Mesodermal cell (in vitro differentiated cells): ENCODE measurements around the gene CHCHD3.
"Not testable (repeated sequence)": the region's sequence is repeated elsewhere in the genome, so short reads cannot be mapped to it uniquely, and the experiment has no call there.

Source experiments
- H3K27ac ChIP-seq: 2 replicates; pipeline ENCODE4 v1.7.0; 2013; ENCODE audit warnings: mild to moderate bottlenecking, low read depth, low read length, moderate library complexity; ENCODE audit not compliant: severe bottlenecking
- H3K36me3 ChIP-seq: 2 replicates; pipeline ENCODE4 v1.7.1; 2013; ENCODE audit warnings: mild to moderate bottlenecking, low read length, moderate library complexity; ENCODE audit not compliant: control insufficient read depth, insufficient read depth
- H3K4me1 ChIP-seq: one replicate; pipeline ENCODE4 v1.7.1; 2013; ENCODE audit warnings: mild to moderate bottlenecking, low read length; ENCODE audit not compliant: insufficient read depth, control insufficient read depth, poor library complexity, severe bottlenecking
- H3K4me3 ChIP-seq: 2 replicates; pipeline ENCODE4 v1.7.0; 2013; ENCODE audit warnings: low read length, control low read depth, mild to moderate bottlenecking; ENCODE audit not compliant: insufficient read depth, poor library complexity, severe bottlenecking; ENCODE audit errors: extremely low read depth
- H3K9me3 ChIP-seq: 2 replicates; pipeline ENCODE4 v1.7.1; 2013; ENCODE audit warnings: mild to moderate bottlenecking, low read length, moderate library complexity; ENCODE audit not compliant: control insufficient read depth
- WGBS, 2 experiments: methylation state at CpG; one replicate each; pipeline ENCODE4 v1.1.5; 2013; ENCODE audit warnings: missing lambda C conversion rate in 2 of 2; ENCODE audit not compliant: insufficient coverage in 2 of 2; 5-methylcytosine and 5-hydroxymethylcytosine counted together

CHCHD3 gene

DNA sequence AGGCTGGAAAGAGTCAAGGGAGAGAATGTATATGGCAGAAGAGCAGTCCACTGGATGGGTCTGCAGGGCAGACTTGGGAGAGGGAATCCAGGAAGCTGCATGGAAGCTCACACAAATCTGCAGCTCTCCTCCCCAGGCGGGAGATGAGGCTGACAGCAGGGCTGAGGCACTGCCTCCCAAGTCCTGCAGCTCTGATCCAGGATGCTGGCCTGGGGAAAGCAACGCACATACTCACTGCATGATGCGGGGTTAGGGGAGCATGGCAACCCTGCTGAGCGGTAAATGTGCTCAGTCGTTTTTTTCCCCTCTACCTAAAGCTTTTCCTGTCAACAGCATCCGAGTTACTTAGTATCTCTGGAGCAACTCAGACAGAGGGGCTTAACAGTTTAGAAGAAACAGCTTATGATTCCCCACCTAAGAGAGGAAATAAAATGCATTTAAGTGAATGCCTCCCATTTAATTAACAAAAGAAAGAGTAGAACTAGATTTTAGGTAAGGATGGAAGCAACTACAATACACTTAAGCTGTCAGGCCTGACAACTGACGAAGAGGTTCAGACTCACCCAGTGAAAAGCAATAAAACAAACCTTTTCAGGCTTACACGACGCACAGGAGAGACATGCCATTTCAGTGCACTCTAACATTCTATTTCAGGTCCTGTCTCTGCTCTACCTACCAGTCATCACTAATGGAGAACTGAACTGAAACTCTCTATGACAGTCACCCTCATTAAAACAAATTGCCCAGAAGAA, 37.0 kb downstream of the CHCHD3 start:
- WGBS, 2 experiments: 24 to 47% methylated on average over 4 to 6 of the region's 9 CpGs
- H3K27ac ChIP-seq: no peak overlapping the region
- H3K36me3 ChIP-seq: peaks cover 4% of the 10 kb centered on the region
- H3K9me3 ChIP-seq: no peaks in the 10 kb centered on the region
- no peak overlapping the region for H3K4me3 ChIP-seq
- H3K4me1 ChIP-seq: no peaks in the 10 kb centered on the region

DNA sequence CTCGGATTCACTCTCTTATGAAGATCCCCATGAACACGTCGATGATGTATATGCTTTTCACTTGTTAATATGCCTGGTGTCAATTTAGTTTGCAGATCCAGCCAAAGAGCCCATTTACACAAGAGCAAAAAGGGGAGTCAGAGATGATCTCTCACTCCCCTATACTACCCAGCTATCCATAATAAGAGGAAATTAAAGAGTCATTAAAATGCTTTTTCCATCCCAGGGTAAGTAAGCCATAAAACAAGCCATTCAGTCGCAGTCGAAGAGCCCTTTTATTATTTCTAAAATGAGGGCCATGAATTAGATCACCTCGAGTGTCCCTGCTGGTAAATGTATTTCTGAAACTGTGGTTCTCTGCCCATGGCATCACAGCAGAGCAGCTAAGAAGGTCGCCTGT, 41.2 kb downstream of the CHCHD3 start:
- Histone ChIP-seq H3K9me3 (no peaks in the 10 kb centered on the region), H3K4me1 (no peaks in the 10 kb centered on the region), H3K27ac (no peak overlapping the region), H3K36me3 (no peaks in the 10 kb centered on the region), H3K4me3 (no peak overlapping the region)
- WGBS, 2 experiments: 86 to 92% methylated on average over 4 to 7 of the region's 7 CpGs

DNA sequence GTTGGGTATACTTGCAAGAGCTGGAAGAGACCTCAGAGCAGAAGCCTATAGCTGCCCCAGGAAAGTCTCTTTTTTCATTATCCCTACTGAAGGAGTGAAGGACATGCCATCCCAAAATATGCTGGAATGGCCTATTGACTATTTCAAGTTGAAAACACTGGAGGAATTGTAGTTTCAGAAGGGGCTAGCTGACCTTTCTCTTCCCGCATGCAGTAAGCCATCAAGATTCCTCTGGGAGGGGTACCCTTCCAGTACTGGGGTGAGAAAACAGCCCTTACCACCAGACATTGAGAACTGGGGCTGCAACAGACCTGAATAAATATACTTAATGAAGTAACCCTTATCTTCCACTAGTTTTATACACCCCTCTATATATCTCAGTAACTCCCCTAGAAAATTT, 41.7 kb downstream of the CHCHD3 start:
- WGBS, 2 experiments: 57% methylated on average over 1 of the region's 1 CpG; no CpG with 5 or more reads in 1 of the 2 experiments
- H3K4me3 ChIP-seq: no peak overlapping the region

DNA sequence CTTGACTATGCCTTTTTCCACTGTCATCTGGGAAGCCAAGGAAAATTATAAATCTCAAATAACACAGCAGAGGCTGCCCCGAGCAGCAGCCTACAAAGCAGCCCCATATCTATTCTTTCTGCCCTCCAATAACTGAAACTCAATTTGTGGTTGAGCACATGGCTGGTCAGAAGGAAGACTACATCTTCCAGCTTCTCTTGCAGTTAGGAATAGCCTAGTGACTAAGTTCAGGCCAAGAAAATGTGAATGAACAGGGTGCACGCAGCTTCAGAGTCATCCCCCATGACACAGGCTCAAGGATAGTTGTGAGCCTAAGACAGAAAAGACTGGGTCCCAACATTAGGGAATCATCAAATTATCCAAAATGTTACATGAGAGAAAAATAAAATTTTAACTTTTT, 42.3 kb downstream of the CHCHD3 start:
- H3K36me3 ChIP-seq: no peaks in the 10 kb centered on the region
- WGBS, 2 experiments: 100% methylated on average over 1 of the region's 2 CpGs

More for the DNA sequence above, 41.7 kb downstream of the CHCHD3 start:
- H3K4me1 ChIP-seq: no peaks in the 10 kb centered on the region
- no peaks in the 10 kb centered on the region for H3K36me3 ChIP-seq
- H3K9me3 ChIP-seq: no peaks in the 10 kb centered on the region
- H3K27ac ChIP-seq: no peak overlapping the region

DNA sequence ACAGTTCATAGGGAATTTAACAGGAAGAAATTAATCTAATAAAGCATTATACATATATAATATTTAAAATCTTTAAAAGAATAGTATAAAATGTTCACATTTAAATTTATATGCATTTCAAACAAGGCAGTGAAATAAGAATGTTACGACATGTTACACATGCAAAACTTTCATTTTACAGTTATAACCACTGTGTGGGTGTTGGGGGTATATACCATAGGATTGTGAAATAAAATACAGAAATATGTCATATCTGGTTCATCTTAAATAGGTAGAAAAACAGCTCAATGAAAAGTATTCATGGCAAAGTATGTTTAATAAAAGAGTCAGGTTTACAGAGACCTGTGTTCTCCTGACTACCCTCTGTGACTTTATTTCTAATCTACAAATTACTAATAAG, 45.6 kb downstream of the CHCHD3 start:
- no peak overlapping the region for H3K4me3 ChIP-seq
- H3K36me3 ChIP-seq: no peaks in the 10 kb centered on the region
- no CpG with 5 or more reads among the region's 1 CpG for WGBS, 2 experiments
- H3K4me1 ChIP-seq: no peaks in the 10 kb centered on the region
- H3K9me3 ChIP-seq: no peaks in the 10 kb centered on the region
- H3K27ac ChIP-seq: no peak overlapping the region

More for the DNA sequence above, 42.3 kb downstream of the CHCHD3 start:
- H3K4me3 ChIP-seq: no peak overlapping the region
- H3K9me3 ChIP-seq: no peaks in the 10 kb centered on the region
- H3K27ac ChIP-seq: no peak overlapping the region
- no peaks in the 10 kb centered on the region for H3K4me1 ChIP-seq

DNA sequence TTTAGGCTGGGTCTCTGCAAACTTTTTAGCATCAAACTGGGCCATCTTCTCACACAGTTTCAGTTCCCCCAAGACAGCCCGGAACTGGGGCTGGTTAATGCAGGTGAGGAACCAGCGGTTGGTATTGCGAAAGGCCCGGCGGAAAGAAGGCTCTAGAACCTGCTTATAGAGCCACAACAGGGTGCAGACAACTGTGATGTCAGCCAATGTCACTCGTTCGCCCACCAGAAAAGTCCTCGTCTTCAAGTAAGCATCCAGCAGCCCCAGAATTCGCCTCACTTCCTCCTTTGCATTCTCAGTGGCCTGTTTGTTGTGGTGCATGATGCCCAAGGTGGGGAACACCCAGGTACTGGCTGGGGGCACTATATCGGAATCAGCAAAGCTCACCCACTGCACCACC, 46.6 kb downstream of the CHCHD3 start:
- H3K36me3 ChIP-seq, H3K27ac ChIP-seq, H3K9me3 ChIP-seq, H3K4me3 ChIP-seq, H3K4me1 ChIP-seq: not testable (repeated sequence)
- WGBS, 2 experiments: 98% methylated on average over 5 of the region's 10 CpGs; no CpG with 5 or more reads in 1 of the 2 experiments

DNA sequence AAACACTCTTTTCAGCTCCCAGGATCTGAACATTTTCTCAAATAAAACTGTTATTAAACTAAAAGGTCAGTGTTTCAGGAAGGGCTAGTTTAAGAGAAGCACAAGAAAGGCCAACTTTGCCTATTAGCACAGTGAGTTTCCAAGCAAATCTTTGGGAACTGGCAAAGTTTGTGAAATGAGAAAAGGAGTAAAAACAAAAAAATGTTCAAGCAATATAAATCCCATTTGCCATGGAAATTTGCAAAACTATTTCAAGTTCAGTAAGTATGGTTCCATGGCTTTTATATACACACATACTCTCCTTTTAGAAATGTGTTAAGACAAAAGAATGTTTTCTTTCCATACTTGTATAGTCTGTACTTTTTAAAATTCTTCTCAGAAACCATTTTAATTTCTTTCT, 51.5 kb downstream of the CHCHD3 start:
- H3K9me3 ChIP-seq: no peaks in the 10 kb centered on the region

DNA sequence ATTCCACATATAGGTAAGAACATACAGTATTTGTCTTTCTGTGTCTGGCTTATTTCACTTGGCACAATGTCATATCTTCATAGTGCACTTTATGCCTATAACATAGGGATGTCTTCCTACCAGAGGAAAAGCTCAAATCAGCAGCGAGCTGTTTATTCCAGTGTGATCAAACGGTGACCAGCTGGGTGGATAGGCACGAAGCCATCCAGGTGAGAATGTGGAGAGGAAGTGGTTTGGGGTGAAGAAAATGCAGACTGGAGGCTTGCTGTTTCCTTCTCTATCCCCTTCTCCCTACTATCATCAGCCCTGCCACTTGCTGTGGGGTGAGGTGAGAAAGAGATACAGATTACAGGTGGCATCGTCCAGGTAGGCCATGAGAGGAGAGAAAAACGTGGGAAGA, 52.4 kb downstream of the CHCHD3 start:
- Histone ChIP-seq H3K27ac (no peak overlapping the region), H3K4me1 (no peaks in the 10 kb centered on the region), H3K9me3 (no peaks in the 10 kb centered on the region), H3K4me3 (no peak overlapping the region), H3K36me3 (no peaks in the 10 kb centered on the region)
- WGBS, 2 experiments: 81 to 88% methylated on average over 2 to 4 of the region's 5 CpGs

More for the DNA sequence above, 51.5 kb downstream of the CHCHD3 start:
- H3K4me1 ChIP-seq: no peaks in the 10 kb centered on the region
- H3K36me3 ChIP-seq: no peaks in the 10 kb centered on the region
- H3K4me3 ChIP-seq: no peak overlapping the region
- no peak overlapping the region for H3K27ac ChIP-seq

DNA sequence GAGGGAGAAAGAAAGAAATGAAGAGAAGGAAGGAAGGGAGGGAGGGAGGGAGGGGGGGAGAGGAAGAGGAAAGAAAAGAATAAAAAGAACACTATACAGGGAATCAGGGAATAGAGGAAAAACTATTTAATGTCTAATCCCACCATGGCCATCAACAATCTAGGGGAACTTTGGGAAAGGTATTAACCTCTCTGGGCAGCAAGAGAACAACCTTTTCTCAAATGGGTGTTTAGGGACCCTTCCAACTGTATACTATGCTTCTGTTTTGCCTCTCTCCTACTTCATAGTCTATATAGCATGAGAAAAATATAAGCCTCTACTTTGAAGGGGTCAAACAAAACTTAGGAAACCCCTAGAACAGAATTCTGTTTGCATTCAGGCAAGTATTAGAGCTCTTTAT, 54.5 kb downstream of the CHCHD3 start:
- Histone ChIP-seq H3K9me3 (no peaks in the 10 kb centered on the region), H3K27ac (no peak overlapping the region), H3K4me1 (no peaks in the 10 kb centered on the region), H3K4me3 (no peak overlapping the region), H3K36me3 (peaks cover 3% of the 10 kb centered on the region)

DNA sequence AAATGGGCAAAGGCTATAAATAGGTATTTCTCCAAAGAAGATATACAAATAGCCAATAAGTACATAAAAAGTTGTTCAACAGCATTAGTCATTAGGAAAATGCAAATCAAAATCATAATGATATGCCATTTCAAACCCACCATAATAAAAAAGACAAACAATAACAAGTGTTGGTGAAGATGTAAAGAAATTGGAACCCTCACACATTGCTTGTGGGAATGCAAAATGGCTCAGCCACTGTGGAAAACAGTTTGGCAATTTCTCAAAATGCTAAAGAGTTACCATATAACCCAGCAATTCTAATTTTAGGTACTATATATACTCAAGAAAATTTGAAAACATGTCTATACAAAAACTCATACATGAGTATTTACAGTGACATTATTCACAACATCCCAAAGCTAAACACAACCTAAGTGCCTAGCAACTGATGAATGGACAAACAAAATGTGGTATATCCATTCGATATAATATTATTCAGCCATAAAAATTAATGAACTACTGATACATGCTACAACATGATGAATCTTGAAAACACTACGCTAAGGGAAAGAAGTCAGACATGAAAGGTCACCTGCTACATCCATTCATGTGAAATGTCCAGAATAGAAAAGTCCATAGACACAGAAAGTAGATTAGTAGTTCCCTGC, 55.6 kb downstream of the CHCHD3 start:
- 80 to 100% methylated on average over 1 of the region's 2 CpGs for WGBS, 2 experiments
- peaks cover 7% of the 10 kb centered on the region for H3K36me3 ChIP-seq
- H3K4me3 ChIP-seq: no peak overlapping the region
- no peak overlapping the region for H3K27ac ChIP-seq
- H3K4me1 ChIP-seq: peaks cover under 1% of the 10 kb centered on the region
- H3K9me3 ChIP-seq: no peaks in the 10 kb centered on the region

DNA sequence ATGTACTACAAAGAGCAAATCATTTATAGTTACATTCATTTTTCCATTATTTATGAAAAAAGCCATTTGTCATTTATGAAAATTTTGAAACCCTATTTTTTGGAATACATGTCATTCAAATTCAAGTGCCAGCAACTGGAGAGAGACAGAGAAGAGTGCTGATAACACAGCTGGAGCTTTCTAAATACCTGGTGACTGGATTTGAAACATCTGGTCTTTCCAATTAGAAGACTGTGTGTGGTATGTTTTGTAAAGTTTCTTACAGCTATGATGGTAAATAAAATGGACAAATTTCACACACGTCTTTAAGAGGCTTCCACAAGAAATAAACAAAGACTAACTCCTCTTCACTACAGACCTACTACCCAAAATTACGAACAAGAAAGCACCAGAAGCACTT, 56.8 kb downstream of the CHCHD3 start:
- no CpG with 5 or more reads among the region's 2 CpGs for WGBS, 2 experiments
- Histone ChIP-seq H3K9me3 (no peaks in the 10 kb centered on the region), H3K4me3 (no peak overlapping the region), H3K36me3 (peaks cover 14% of the 10 kb centered on the region), H3K4me1 (peaks cover 4% of the 10 kb centered on the region), H3K27ac (no peak overlapping the region)
